Panc1 (cell line): ENCODE data around the gene AP3B1. TPM values are rescaled to one million over a fixed set of nuclear protein-coding genes. Genes with fewer than 3 reads are reported as not detected.

Source experiments
- ATAC-seq: fragments of 200-7000 bp; cut with Tn5 transposase; 2 replicates; pipeline ENCODE4 v1.9.1; 2020; ENCODE audit warnings: mild to moderate bottlenecking, moderate library complexity
- BruUV-seq: library from RNA; stranded (reverse); fragments of 400-500 nt; replicated peaks from 2 replicates; lab custom pipeline; 2021; lab: Mats Ljungman, UMichigan
- CTCF ChIA-PET: fragments of 300-600 bp; sonication (Branson Sonifier 250); formaldehyde crosslinking; loops from one replicate; lab custom pipeline; 2022; ENCODE audit warnings: antibody characterized with exemption; lab: Charles Lee
- POLR2A ChIA-PET: fragments of 300-600 bp; sonication (Branson Sonifier 250); formaldehyde crosslinking; loops from one replicate; lab custom pipeline; 2022; ENCODE audit warnings: antibody characterized with exemption; lab: Charles Lee
- DNase-seq: peaks from one replicate; pipeline ENCODE4 v3.0.0-alpha.2; 2010; ENCODE audit warnings: low read depth, low spot score
- H3K27ac ChIP-seq: 2 replicates; pipeline ENCODE4 v1.5.1; 2011; ENCODE audit warnings: mild to moderate bottlenecking, low read length, inconsistent platforms
- H3K27me3 ChIP-seq: fragments of 200-500 bp; sonication (Bioruptor generic); 2 replicates; pipeline ENCODE4 v1.6.0; 2014; ENCODE audit warnings: low read length, inconsistent platforms; ENCODE audit not compliant: control insufficient read depth, insufficient read depth
- H3K36me3 ChIP-seq: fragments of 200-500 bp; sonication (Bioruptor generic); 2 replicates; pipeline ENCODE4 v1.5.1; 2014; ENCODE audit warnings: inconsistent platforms, mild to moderate bottlenecking, low read length, moderate library complexity; ENCODE audit not compliant: control insufficient read depth, insufficient read depth
- H3K4me1 ChIP-seq: 2 replicates; pipeline ENCODE4 v1.5.1; 2011; ENCODE audit warnings: inconsistent platforms, mild to moderate bottlenecking, low read length, moderate library complexity; ENCODE audit not compliant: control insufficient read depth, insufficient read depth
- H3K4me3 ChIP-seq, 2 experiments: 2 replicates each; pipeline ENCODE4 v1.5.1; 2011 to 2012; ENCODE audit warnings: low read depth in 2 of 2, low read length in 2 of 2, mild to moderate bottlenecking in 2 of 2, inconsistent platforms in 1 of 2, moderate library complexity in 1 of 2
- H3K9me3 ChIP-seq: fragments of 200-500 bp; sonication (Bioruptor generic); 2 replicates; pipeline ENCODE4 v1.5.1; 2014; ENCODE audit warnings: low read depth, mild to moderate bottlenecking, inconsistent platforms, low read length, moderate library complexity; ENCODE audit not compliant: control insufficient read depth, insufficient read depth
- POLR2AphosphoS5 ChIP-seq: IDR thresholded peaks from 2 replicates; pipeline ENCODE4 v1.6.1; 2012; ENCODE audit warnings: mild to moderate bottlenecking, low read depth, low read length, moderate library complexity
- REST ChIP-seq, 2 experiments: IDR thresholded peaks; 2 replicates each; pipeline ENCODE4 v1.6.1; 2011 to 2012; ENCODE audit warnings: low read depth in 2 of 2, control low read depth in 1 of 2, low read length in 1 of 2, mild to moderate bottlenecking in 1 of 2, moderate library complexity in 1 of 2; ENCODE audit not compliant: insufficient read depth in 1 of 2
- SIN3A ChIP-seq: IDR thresholded peaks from 2 replicates; pipeline ENCODE4 v1.6.1; 2012; ENCODE audit warnings: low read depth, mild to moderate bottlenecking, low read length, moderate library complexity, borderline replicate concordance; ENCODE audit not compliant: insufficient read depth
- TCF7L2 ChIP-seq: IDR thresholded peaks from 2 replicates; pipeline ENCODE4 v1.6.1; 2011; ENCODE audit warnings: mild to moderate bottlenecking, low read depth, low read length, inconsistent platforms
- in situ Hi-C: cut with HindIII; loops from 2 replicates; pipeline ENCODE4 v1.10.0; 2016; ENCODE audit warnings: low sequenced_read_pairs, low pct_unique_long_range_greater_than_20kb
- intact Hi-C: fragments of 100-400 bp; cut with micrococcal nuclease; formaldehyde crosslinking; loops from one replicate; pipeline ENCODE4 v1.10.0; 2022; ENCODE audit not compliant: unreplicated experiment
- total RNA-seq: library from RNA; stranded (reverse); gene quantifications from one replicate; pipeline ENCODE4 v1.2.1, GENCODE V29; 2021; ENCODE audit not compliant: unreplicated experiment
- TF ChIP-seq, protein P1 (sequence below): fragments of 450-650 bp; IDR thresholded peaks from 2 replicates; pipeline ENCODE4 v1.5.1; 2017; ENCODE audit warnings: mild to moderate bottlenecking

The AP3B1 gene
- total RNA-seq, 1 experiment from 2014 or later: 55.4 TPM

- no TSS peak for BruUV-seq
Observed at GRCh38 chr5:78236046-78236445, 58.5 kb downstream of the AP3B1 start.

GRCh38 chr5:78235289-78235688 lies 59.2 kb downstream of the AP3B1 start:
- Histone ChIP-seq H3K4me3 (no peak overlapping the region), H3K27me3 (no peaks in the 10 kb centered on the region), H3K9me3 (no peaks in the 10 kb centered on the region), H3K27ac (no peak overlapping the region), H3K4me1 (no peaks in the 10 kb centered on the region), H3K36me3 (no peaks in the 10 kb centered on the region)
- ChIA-PET CTCF (no interaction called here), POLR2A (no interaction called here)
- intact Hi-C loops: no loop called here
- no TSS peak for BruUV-seq
- DNase-seq: no peak
- in situ Hi-C loops: no loop called here
- TF ChIP-seq REST (IDR thresholded peaks at IDR 0.05; ENCODE audit: insufficient read depth in 1 of 2, low read depth in 2 of 2, low read length in 1 of 2): no peak
- TF ChIP-seq, protein P1, sequence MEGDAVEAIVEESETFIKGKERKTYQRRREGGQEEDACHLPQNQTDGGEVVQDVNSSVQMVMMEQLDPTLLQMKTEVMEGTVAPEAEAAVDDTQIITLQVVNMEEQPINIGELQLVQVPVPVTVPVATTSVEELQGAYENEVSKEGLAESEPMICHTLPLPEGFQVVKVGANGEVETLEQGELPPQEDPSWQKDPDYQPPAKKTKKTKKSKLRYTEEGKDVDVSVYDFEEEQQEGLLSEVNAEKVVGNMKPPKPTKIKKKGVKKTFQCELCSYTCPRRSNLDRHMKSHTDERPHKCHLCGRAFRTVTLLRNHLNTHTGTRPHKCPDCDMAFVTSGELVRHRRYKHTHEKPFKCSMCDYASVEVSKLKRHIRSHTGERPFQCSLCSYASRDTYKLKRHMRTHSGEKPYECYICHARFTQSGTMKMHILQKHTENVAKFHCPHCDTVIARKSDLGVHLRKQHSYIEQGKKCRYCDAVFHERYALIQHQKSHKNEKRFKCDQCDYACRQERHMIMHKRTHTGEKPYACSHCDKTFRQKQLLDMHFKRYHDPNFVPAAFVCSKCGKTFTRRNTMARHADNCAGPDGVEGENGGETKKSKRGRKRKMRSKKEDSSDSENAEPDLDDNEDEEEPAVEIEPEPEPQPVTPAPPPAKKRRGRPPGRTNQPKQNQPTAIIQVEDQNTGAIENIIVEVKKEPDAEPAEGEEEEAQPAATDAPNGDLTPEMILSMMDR: no peak
- TF ChIP-seq POLR2AphosphoS5: no peak
- no peak for TF ChIP-seq SIN3A
- TF ChIP-seq TCF7L2: no peak
- ATAC-seq: no peak

More at GRCh38 chr5:78236046-78236445, 58.5 kb downstream of the AP3B1 start:
- no peaks in the 10 kb centered on the region for H3K4me1 ChIP-seq
- no peak overlapping the region for H3K27ac ChIP-seq
- no peaks in the 10 kb centered on the region for H3K9me3 ChIP-seq
- H3K36me3 ChIP-seq: no peaks in the 10 kb centered on the region
- DNase-seq (no peak), ATAC-seq (no peak)
- H3K4me3 ChIP-seq: no peak overlapping the region
- intact Hi-C loops (no loop called here), in situ Hi-C loops (no loop called here)
- no peaks in the 10 kb centered on the region for H3K27me3 ChIP-seq
- ChIA-PET CTCF (interaction anchor here (0.7 kb wide), 1 partner anchor 260 kb away, joined by 6 read pairs; no protein-coding TSS in a partner anchor), POLR2A (no interaction called here)
- TF ChIP-seq, protein P1: no peak
- TF ChIP-seq TCF7L2: no peak
- TF ChIP-seq REST (IDR thresholded peaks at IDR 0.05; ENCODE audit: insufficient read depth in 1 of 2, low read depth in 2 of 2, low read length in 1 of 2): no peak
- TF ChIP-seq POLR2AphosphoS5: no peak
- no peak for TF ChIP-seq SIN3A
